ENCODE data around the gene TMPRSS15. TPM values are rescaled to one million over a fixed set of nuclear protein-coding genes. Genes with fewer than 3 reads are reported as not detected.

The TMPRSS15 gene
- total RNA-seq, 3 donors from 2014 or later (not counting 1 experiment from before 2014, with no cell fraction given): not detected

DNA sequence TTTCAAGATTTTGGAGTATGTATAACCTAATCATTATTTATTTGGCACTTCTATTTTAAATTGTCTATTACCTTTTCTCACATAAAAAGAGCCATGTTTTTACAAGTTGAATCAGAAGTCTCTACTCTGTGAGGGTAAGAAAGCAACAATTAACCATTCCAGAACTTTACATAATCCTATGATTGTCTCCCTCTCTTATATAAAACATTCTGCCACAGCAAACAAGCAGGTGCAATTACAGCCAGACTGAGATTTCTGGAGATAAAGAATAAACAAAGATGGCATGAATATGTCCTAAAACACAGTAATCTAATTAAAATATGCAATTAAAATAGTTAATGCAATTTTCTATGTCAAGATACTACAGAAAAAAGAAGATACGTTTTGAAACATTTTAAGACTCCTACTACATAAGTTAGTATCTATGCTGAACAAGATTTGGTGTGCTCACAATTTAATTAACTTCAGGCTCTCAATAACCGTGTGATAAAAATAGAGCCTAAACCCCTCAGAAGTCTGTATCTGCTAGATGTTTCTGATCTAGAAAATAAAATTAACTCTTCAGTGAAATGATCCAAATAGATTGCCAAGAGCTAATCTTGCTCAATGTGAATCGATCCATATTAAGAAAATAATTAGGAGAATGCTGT lies 13.7 kb upstream of the TMPRSS15 start:
- Histone ChIP-seq H3K36me3 (ENCODE audit: control insufficient read depth, insufficient read depth, low read length) (no peaks in the 10 kb centered on the region), H3K9me3 (ENCODE audit: control insufficient read depth, insufficient read depth, low read length) (no peaks in the 10 kb centered on the region), H3K27me3 (ENCODE audit: control insufficient read depth, insufficient read depth, low read length) (no peaks in the 10 kb centered on the region), H3K27ac (ENCODE audit: low read length) (no peak overlapping the region), H3K4me1 (ENCODE audit: control insufficient read depth, insufficient read depth, low read length) (no peaks in the 10 kb centered on the region), H3K4me3 (ENCODE audit: low read length) (no peak overlapping the region)
- TF ChIP-seq, protein P1, sequence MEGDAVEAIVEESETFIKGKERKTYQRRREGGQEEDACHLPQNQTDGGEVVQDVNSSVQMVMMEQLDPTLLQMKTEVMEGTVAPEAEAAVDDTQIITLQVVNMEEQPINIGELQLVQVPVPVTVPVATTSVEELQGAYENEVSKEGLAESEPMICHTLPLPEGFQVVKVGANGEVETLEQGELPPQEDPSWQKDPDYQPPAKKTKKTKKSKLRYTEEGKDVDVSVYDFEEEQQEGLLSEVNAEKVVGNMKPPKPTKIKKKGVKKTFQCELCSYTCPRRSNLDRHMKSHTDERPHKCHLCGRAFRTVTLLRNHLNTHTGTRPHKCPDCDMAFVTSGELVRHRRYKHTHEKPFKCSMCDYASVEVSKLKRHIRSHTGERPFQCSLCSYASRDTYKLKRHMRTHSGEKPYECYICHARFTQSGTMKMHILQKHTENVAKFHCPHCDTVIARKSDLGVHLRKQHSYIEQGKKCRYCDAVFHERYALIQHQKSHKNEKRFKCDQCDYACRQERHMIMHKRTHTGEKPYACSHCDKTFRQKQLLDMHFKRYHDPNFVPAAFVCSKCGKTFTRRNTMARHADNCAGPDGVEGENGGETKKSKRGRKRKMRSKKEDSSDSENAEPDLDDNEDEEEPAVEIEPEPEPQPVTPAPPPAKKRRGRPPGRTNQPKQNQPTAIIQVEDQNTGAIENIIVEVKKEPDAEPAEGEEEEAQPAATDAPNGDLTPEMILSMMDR (IDR thresholded peaks at IDR 0.05): no peak
- WGBS (ENCODE audit: insufficient coverage): 92% methylated on average over 2 of the region's 3 CpGs
- no peak overlapping the region for H3K4me3 Mint-ChIP-seq
- H3K27me3 Mint-ChIP-seq (ENCODE audit: low read depth in 2 of 2): no peaks in the 10 kb centered on the region
- no peaks in the 10 kb centered on the region for H3K36me3 Mint-ChIP-seq
- DNase-seq (no peak), ATAC-seq (no peak)
- intact Hi-C loops (cut with micrococcal nuclease): no loop called here
- peaks cover 2 to 3% of the 10 kb centered on the region in 2 donors for H3K9me3 Mint-ChIP-seq
- H3K4me1 Mint-ChIP-seq: no peaks in the 10 kb centered on the region
- no peak overlapping the region for H3K27ac Mint-ChIP-seq

DNA sequence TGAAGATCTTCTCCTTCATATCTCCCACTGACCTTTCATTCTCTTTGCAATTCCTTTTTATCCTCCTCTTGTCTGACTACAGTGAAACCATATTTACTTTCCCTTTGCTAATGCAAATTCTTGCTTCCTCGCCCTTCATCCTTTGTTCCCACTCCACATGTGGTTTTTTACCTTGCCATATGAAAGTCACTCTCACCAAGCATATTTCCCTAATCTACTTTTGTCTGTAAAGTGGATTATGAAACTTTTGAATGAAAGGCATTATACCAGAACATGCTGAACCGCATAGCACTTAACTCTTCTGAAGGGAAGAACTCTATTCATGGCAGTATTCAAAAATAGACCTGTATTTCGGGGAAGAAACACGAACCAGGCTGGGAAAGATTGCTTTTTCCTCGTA lies 8.0 kb upstream of the TMPRSS15 start:
- Histone ChIP-seq H3K36me3 (ENCODE audit: control insufficient read depth, insufficient read depth, low read length) (no peaks in the 10 kb centered on the region), H3K9me3 (ENCODE audit: control insufficient read depth, insufficient read depth, low read length) (no peaks in the 10 kb centered on the region), H3K4me3 (ENCODE audit: low read length) (no peak overlapping the region), H3K27me3 (ENCODE audit: control insufficient read depth, insufficient read depth, low read length) (no peaks in the 10 kb centered on the region), H3K4me1 (ENCODE audit: control insufficient read depth, insufficient read depth, low read length) (no peaks in the 10 kb centered on the region), H3K27ac (ENCODE audit: low read length) (no peak overlapping the region)
- intact Hi-C loops (cut with micrococcal nuclease): no loop called here
- no peak for DNase-seq
- ATAC-seq: no peak
- Mint-ChIP-seq H3K36me3 (no peaks in the 10 kb centered on the region), H3K4me3 (no peak overlapping the region), H3K4me1 (no peaks in the 10 kb centered on the region), H3K27ac (no peak overlapping the region), H3K9me3 (peaks cover 6% of the 10 kb centered on the region in 2 donors), H3K27me3 (ENCODE audit: low read depth in 2 of 2) (no peaks in the 10 kb centered on the region)
- WGBS (ENCODE audit: insufficient coverage): 70% methylated on average over 5 of the region's 5 CpGs
- TF ChIP-seq, protein P1 (IDR thresholded peaks at IDR 0.05): no peak

- H3K27ac Mint-ChIP-seq: no peak overlapping the region
- no peak overlapping the region for H3K27ac ChIP-seq (ENCODE audit: low read length)
- H3K4me1 ChIP-seq (ENCODE audit: control insufficient read depth, insufficient read depth, low read length): no peaks in the 10 kb centered on the region
- H3K9me3 Mint-ChIP-seq: peaks cover 6% of the 10 kb centered on the region in 2 donors
- H3K36me3 Mint-ChIP-seq: no peaks in the 10 kb centered on the region
- H3K27me3 Mint-ChIP-seq (ENCODE audit: low read depth in 2 of 2): no peaks in the 10 kb centered on the region
- H3K36me3 ChIP-seq (ENCODE audit: control insufficient read depth, insufficient read depth, low read length): no peaks in the 10 kb centered on the region
- no peaks in the 10 kb centered on the region for H3K4me1 Mint-ChIP-seq
- DNase-seq (no peak), ATAC-seq (no peak)
- no peaks in the 10 kb centered on the region for H3K27me3 ChIP-seq (ENCODE audit: control insufficient read depth, insufficient read depth, low read length)
- intact Hi-C loops (cut with micrococcal nuclease): no loop called here
- WGBS (ENCODE audit: insufficient coverage): 100% methylated on average over 1 of the region's 1 CpG
- H3K4me3 Mint-ChIP-seq: no peak overlapping the region
- H3K4me3 ChIP-seq (ENCODE audit: low read length): no peak overlapping the region
- TF ChIP-seq, protein P1 (IDR thresholded peaks at IDR 0.05): no peak
- H3K9me3 ChIP-seq (ENCODE audit: control insufficient read depth, insufficient read depth, low read length): no peaks in the 10 kb centered on the region
Observed at GRCh38 chr21:18409579-18409978, 6.0 kb upstream of the TMPRSS15 start.

- WGBS (ENCODE audit: insufficient coverage): no CpG with 5 or more reads among the region's 5 CpGs
- no peaks in the 10 kb centered on the region for H3K9me3 ChIP-seq (ENCODE audit: control insufficient read depth, insufficient read depth, low read length)
- H3K27me3 ChIP-seq (ENCODE audit: control insufficient read depth, insufficient read depth, low read length): no peaks in the 10 kb centered on the region
- H3K4me3 Mint-ChIP-seq: no peak overlapping the region
- TF ChIP-seq, protein P1 (IDR thresholded peaks at IDR 0.05): no peak
- H3K36me3 ChIP-seq (ENCODE audit: control insufficient read depth, insufficient read depth, low read length): no peaks in the 10 kb centered on the region
- no peak overlapping the region for H3K27ac Mint-ChIP-seq
- H3K4me1 Mint-ChIP-seq: no peaks in the 10 kb centered on the region
- peaks cover 2 to 10% of the 10 kb centered on the region in 2 donors for H3K9me3 Mint-ChIP-seq
- H3K4me3 ChIP-seq (ENCODE audit: low read length): no peak overlapping the region
- DNase-seq (no peak), ATAC-seq (no peak)
- H3K36me3 Mint-ChIP-seq: no peaks in the 10 kb centered on the region
- intact Hi-C loops (cut with micrococcal nuclease): no loop called here
- no peak overlapping the region for H3K27ac ChIP-seq (ENCODE audit: low read length)
- no peaks in the 10 kb centered on the region for H3K27me3 Mint-ChIP-seq (ENCODE audit: low read depth in 2 of 2)
- H3K4me1 ChIP-seq (ENCODE audit: control insufficient read depth, insufficient read depth, low read length): no peaks in the 10 kb centered on the region
Observed at GRCh38 chr21:18398843-18399242, 4.7 kb downstream of the TMPRSS15 start.
